DND-41 (cell line): ENCODE measurements around the gene FXYD7.

Experiments
- EZH2 ChIP-seq: IDR thresholded peaks from 3 replicates; pipeline ENCODE4 v1.6.1; 2012; ENCODE audit warnings: borderline replicate concordance, low read depth, mild to moderate bottlenecking, moderate library complexity, low read length, inconsistent platforms; ENCODE audit not compliant: severe bottlenecking
- TF ChIP-seq, protein P1 (sequence below): IDR thresholded peaks from 2 replicates; pipeline ENCODE4 v1.5.1; 2012; ENCODE audit warnings: borderline replicate concordance, low read length, moderate library complexity, mild to moderate bottlenecking; ENCODE audit not compliant: poor library complexity, severe bottlenecking; ENCODE audit errors: extremely low read depth

DNA sequence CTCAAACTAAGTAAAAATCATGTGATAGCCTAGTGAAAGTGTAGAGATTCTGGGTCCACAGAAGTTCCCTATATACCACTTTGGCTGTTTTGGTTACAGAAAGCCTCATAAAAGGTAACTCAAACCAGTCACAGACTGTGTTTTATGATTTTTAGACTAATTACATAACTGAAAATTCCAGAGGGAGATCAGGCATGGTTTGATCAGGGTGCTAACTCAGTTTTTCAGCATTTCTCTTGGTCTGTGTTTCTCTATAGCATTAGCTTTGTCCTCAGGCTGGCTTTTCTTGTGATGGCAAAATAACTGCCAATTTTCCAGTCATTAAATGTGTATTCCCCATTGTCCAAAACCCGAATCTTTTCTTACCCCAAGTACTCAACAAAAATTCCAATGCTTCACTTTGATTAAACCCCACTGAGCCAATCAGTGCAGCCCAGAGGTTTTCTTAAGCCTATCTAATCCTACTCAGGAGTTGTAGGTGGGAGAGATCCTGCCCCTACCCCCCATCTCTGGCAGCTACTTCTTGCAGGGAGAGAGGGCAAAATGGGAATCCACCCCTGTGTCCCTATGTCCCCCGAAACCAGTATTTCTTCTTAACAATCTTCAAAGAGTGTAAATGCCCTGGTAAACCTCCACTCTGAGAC is 36.0 kb upstream of the FXYD7 start:
- TF ChIP-seq, protein P1, sequence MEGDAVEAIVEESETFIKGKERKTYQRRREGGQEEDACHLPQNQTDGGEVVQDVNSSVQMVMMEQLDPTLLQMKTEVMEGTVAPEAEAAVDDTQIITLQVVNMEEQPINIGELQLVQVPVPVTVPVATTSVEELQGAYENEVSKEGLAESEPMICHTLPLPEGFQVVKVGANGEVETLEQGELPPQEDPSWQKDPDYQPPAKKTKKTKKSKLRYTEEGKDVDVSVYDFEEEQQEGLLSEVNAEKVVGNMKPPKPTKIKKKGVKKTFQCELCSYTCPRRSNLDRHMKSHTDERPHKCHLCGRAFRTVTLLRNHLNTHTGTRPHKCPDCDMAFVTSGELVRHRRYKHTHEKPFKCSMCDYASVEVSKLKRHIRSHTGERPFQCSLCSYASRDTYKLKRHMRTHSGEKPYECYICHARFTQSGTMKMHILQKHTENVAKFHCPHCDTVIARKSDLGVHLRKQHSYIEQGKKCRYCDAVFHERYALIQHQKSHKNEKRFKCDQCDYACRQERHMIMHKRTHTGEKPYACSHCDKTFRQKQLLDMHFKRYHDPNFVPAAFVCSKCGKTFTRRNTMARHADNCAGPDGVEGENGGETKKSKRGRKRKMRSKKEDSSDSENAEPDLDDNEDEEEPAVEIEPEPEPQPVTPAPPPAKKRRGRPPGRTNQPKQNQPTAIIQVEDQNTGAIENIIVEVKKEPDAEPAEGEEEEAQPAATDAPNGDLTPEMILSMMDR: no peak
- no peak for TF ChIP-seq EZH2
